DMS79 treated with DMSO at 0.1 percent for 48 hours (cell line): Measurements from ENCODE around the gene SCN2A.
A peak's percentile ranks its signal among the peaks of the same experiment; 100 is the strongest.
"Not testable (repeated sequence)": the region's sequence is repeated elsewhere in the genome, so short reads cannot be mapped to it uniquely, and the experiment has no call there.

ENCODE experiments used
- DNase-seq: peaks from one replicate; lab custom pipeline; 2025; lab: John Stamatoyannopoulos, UW

Gene SCN2A

DNA sequence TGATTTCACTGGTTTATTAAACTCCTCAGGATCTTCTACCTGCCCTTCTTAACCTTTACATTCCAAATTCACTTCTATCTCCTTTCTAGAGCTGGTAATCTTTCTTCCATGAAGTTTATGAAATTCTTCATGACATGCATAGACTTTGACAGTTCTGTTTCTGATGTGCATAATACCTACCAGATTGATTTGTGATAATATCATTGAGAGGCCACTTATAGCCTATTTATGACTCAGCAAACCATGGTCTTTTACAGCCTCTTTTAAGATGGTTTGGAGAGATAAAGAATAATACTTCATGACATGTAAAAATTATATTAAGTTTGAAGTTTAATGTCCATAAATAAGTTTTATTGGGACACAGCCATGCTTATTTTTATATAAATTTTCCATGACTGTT is 14.0 kb downstream of the SCN2A start:
- DNase-seq, result no peak

DNA sequence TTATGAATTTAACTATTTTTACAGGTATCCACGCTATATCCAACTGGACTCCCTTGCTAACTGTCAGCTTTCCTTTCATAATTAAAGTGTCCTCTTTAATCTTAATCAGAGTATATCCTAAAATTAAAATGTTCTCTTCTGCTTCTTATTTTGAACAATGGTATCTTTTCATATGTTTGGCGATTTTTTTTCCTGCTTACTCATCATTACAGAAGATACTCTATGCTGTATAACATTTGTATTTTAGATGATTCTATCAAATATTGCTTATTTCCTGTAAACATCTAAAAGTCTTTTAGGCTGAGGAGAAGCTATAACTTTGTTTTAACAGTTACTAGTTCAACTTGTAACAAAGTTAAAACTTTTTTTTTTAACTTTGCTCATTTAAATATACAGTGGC is 17.4 kb downstream of the SCN2A start:
- DNase-seq, result no peak

DNA sequence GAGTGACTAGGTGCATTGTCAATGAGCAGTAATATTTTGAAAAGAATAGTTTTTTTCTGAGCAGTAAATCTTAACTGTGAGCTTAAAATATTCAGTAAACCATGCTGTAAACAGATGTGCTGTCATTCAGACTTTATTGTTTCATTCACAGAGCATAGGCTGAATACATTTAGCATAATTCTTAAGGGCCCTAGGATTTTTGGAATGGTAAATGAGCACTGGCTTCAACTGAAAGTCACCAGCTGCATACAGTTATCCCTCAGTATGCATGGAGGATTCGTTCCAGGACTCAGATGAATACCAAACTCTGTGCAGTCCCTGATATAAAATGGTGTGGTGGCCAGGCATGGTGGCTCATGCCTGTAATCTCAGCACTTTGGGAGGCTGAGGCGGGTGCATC is 21.1 kb downstream of the SCN2A start:
- not testable (repeated sequence) for DNase-seq

DNA sequence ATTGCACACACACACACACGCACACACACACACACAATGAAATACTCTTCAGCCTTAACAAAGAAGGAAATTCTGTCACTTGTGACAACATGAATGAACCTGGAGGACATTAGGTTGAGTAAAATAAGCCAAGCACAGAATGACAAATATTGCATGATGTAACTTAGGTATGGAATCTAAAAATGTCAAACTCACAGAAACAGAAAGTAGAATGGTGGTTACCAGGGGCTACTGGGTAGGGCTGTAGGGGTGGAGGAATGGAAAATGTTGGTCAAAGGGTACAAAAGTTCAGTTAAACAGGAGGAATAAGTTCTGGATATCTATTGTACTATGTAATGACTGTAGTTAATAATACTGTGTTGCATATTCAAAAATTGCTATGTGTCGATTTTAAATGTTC is 29.5 kb downstream of the SCN2A start:
- no peak for DNase-seq

DNA sequence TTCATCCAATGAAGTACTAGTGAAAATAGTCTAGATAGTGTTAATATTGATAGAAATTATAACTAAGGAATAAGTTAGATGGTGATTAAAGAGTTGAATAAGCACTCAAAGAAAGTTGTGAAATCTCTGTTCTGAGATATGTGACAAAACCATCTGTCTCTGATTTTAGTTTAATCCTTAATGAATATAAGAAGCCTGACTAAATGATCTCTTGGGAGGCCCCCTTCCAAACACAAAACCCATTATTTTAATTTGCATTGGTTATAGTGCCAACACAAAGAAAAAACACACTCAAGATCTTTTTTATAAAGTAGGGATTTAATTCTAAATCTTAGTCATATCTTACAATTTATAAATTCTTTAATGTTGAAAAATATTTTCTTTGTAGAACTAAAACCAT is 34.0 kb downstream of the SCN2A start:
- DNase-seq, result no peak

DNA sequence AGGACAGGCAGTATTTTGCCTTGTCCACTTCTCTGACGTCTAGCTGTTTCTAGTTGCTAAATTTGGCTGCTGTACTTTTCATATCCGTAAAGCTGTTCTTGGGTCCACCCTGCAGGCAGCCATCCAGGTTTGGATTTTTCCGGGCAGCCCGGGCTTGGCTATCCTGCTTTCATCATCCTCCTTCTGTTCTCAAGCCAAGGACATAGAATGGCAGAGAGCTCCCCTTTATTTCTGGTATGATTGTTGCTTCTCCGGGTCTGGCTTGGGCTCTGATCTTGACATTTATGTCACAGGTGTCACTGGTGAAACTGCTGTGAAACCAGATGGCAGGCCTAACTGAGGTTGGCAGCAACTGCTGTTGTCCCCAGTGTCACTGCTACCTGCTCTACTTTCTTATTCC is 35.5 kb downstream of the SCN2A start:
- no peak for DNase-seq

DNA sequence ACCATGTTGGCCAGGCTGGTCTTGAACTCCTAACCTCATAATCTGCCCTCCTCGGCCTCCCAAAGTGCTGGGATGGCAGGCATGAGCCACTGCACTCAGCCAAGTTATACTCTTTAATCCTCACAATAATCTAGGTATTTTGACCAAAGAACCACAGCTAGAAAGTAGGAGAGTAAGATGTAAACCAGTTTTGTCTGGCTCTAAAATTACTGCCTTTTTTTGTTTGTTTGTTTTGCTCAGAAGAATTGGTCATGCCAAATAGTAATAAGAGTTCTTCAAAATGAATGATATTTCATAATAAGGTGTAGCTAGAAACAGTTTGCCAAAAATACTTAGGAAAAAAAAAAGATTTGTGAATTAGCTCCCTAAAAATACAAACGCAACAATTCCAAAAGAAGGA is 36.7 kb downstream of the SCN2A start:
- peak; percentile 56 for DNase-seq

DNA sequence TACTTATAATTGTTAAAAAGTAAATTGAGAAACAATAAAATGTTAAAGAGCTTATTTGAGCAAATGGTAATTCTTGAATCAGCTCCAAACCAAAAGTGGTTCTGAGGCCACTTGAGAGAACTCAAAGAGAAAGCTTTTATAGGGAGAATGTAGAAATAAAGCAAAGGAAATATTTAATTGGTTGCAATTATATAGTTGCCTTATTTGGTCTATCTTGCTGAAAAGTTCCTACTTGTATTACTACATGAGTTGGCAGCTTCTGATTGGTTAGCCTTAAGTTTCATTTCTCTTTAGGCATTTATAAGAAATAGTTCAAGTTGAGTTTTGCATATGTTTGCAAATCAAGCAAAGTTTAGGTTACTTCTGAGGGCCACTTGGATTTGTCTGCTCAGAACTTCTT is 38.1 kb downstream of the SCN2A start:
- peak; percentile 70 for DNase-seq

DNA sequence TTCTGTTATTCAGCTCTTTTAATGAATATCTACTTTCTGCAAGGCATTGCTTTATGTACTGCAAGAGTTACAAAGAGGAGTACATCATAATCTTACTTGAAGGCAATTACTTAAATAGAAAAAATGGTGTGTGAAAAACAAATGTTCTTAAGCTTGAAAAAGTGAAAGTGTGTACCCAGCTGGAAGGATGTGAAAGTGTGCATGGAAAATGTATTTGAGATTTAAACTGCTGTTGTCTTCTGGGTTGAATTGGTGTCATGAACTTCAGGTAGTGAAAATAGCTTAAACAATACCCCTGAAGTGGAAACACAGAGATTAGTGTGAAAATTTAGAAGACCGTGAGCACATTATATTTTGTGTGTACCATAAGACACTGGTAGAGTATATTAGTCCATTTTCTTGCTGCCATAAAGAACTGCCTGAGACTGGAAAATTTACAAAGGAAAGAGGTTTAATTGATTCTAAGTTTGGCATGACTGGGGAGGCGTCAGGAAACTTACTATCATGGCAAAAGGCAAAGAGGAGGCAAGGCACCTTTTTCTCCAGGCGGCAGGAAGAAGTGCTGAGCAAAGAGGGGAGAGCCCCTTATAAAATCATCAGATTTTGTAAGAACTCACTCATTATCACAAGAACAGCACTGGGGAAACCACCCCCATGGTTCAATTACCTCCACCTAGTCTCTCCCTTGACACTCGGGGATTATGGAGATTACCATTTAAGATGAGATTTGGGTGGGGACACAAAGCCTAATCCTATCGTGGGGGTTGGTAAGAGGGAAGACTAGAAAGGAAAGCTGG is 38.8 kb downstream of the SCN2A start:
- DNase-seq, result no peak

DNA sequence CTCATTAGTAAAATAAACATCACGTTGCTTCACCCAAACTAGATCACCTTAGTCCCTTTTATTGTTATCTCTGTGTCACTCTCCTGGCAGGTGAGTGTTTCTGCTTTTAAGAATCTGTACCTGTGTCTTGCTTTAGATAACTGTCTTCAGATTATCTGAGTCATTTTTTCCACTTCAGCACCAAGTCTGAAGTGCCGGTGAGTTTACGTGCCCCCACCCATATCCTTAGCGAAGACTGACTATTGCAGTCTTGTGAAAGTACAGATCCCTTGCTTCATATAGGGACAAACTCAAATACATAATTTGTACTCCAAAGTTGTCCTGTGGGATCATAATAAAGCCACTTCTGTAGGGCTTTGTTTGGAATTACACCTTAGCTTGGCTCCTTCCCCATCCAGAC is 41.1 kb downstream of the SCN2A start:
- no peak for DNase-seq

DNA sequence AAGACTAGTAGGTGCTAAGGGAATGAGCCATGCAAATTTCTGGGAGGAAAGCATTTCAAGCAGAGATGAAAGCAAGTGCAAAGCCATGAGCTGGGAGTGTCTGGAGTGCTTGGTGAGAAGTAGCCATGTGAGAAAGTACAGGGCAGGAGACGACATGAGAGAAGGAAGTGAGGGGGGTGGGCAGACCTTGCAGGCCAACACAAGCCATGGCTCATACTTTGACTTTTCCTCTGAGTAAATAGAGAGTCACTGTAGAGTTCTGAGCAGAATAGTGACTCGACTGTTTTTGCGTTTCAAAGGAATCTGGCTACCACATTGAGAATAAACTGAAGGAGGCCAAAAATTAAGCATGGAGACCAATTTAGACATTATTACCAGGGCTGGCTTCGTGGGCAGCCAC is 42.2 kb downstream of the SCN2A start:
- DNase-seq, result no peak

DNA sequence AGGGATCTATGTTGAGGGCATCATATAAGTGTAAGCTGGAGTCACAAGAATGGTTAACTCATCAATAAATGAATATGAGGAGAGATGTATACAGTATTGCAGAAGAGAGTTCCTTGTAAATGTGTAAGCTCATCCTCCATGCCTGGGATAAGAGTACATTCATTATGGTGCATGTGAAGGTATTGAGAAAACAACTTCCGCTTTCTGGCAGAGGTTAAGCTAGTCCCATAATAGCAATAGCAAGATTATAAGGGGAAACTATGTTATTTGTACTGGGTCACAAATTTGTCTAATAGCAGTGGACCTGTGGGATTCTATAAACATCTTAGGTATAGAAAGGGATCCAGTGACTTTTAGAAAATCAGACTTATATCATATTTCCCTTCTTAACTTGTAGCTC is 44.1 kb downstream of the SCN2A start:
- no peak for DNase-seq

DNA sequence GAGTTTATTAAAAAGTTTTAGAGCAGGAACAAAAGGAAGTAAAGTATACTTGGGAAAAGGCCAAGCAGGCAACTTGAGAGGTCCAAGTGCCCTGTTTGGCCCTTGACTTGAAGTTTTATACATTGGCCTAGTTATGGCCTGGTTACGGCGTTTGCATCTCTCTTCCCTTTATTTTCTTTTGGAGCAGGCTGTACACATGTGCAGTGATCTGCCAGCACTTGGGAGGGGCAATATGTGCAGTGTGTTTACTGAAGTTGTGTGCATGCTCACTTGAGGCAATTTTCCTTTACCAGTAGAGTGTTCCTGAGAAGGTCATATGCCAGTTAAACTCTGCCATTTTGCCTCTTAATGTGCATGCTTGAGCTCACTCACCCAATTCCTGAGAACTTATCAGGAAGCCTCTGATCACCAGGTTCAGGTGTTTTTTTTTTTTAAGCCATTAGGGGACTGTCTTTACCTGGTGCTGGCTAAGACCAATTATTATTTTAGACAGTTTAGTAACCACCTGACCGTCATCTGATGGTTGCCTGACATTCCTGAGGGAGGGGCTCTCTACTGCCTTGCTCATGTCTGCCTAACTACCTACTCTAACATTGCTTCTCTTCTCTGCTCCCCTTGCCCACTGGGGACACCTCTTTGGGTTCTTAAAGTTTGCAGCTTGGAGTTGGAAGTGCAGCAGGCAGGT is 48.0 kb downstream of the SCN2A start:
- DNase-seq, result no peak

DNA sequence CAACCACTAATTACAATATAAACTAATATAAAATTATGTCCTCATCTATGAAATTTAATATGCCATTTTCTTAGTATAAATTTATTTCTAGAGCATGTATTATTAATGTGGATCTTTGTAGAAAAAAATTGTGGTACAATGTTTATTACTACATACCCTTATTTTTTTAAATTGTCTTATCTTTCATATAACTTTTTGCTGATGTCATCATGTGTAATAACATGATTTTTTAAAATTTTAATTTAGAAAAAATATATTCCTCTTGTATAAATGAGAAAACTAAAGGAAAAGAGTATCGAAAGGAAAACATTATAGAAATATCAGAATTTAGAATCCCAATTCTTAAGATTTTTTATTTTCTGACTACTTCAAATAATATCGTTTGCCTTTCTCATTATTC is 49.9 kb downstream of the SCN2A start:
- DNase-seq, result no peak

DNA sequence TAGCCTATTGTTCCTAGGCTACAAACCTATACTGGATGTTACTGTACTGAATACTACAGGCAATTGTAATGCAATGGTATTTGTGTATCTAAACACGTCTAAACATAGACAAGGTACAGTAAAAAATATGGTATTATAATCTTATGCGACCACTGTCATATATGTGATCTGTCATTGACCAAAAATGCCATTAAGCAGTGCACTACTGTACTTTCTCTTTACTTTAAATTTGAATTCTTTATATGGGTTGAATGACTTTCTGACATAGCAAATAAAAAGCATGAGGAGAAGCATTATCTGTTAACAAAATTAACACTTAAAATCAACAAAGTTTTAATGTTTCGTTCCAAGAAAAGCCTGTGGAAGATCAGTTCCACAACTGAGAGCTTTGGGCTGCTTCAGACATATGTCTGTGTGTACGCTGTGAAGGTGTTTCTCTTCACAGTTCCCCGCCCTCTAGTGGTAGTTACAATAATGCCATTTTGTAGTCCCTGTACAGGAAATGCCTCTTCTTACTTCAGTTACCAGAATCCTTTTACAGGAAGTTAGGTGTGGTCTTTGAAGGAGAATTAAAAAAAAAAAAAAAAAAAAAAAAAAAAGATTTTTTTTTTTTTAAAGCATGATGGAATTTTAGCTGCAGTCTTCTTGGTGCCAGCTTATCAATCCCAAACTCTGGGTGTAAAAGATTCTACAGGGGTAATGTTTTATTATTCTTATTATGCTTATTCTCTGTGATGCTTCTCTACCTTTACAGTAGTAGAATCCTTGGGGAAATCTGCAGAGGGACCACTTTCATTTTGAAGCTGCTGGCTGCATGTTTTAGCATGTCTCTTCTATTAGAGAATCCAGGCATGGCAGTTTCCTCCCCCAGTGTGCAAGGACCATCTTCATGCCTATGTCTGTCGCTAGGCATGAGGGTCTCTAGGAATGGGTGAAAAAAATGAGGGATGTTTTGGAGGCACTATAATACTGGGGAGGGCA is 54.5 kb downstream of the SCN2A start:
- peak; percentile 73 for DNase-seq

DNA sequence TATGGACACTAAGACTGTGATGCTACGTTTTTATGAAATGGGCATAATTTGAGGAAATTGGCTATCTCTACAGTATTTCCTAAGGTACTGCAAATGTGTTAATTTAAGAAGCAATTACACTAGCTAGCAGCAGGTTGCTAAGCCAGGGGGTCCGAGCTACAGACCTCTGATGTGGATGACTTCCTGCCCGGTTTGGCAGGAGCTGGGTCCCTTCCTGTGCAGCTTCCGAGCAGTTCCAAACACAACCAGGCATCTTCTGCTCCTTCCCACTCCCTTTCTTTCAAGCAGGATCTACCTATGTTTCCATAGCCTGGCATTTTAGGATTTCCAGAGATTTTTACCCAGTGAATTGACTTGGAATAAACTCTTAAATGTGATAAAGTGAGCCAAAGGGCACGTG is 55.7 kb downstream of the SCN2A start:
- DNase-seq, result no peak

DNA sequence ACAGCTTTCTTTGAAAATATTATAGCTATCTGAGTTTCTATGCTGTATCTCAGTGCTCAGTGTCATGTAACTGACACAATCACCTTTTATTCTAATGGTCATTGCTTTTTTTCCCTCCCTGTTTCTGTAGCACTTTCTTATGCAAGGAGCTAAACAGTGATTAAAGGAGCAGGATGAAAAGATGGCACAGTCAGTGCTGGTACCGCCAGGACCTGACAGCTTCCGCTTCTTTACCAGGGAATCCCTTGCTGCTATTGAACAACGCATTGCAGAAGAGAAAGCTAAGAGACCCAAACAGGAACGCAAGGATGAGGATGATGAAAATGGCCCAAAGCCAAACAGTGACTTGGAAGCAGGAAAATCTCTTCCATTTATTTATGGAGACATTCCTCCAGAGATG is 56.4 kb downstream of the SCN2A start:
- DNase-seq, result no peak

DNA sequence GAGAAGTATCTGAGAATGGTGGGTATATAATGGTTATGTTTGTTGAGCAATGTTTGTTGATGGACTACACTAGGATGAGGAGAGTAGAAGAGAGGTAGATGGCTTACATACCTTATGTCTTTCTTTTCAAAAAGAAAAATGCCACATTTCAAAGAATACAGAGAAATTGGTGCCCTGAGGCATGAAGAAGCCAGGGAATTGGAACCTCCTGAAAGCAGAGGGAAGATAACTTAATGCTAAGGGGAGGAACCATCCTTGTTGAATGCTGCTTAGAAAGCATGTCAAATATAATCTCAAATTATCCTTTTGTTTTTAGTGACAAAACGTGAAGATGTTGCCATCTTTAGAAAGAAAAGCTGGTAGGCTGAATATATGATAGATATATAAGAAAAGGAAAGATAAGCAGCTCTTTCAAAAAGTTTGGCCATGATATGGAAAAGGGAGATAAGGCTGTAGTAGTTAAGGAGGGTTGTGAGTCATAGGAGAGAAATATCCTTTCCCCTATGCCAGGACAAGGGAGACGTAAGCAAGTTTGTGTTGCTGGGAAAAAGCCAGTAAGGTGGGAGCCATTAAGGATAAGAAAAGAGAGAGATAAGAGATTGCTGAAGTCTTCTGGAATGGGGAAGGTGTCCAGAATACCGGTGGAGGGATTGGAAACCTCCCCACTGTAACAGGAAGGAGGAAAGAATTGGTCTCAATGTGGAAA is 66.3 kb downstream of the SCN2A start:
- no peak for DNase-seq

DNA sequence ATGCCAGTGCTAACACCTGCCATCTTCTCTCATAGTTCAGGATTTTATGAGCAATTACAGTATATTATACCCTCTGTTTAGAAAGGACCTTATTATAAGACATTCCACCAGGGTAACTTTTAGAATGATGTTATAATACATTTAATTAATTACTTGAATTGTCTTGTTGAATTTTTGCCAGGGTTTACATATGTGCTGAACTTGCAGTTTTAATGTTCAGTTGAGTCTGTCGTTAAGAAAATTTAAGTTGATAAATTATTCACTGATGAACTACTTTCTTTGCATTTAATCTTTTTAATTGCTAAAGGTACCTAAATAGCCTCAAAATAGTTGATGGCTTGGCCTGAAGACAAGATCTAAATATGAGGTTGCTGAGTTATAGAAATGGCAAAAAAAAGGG is 68.1 kb downstream of the SCN2A start:
- no peak for DNase-seq

DNA sequence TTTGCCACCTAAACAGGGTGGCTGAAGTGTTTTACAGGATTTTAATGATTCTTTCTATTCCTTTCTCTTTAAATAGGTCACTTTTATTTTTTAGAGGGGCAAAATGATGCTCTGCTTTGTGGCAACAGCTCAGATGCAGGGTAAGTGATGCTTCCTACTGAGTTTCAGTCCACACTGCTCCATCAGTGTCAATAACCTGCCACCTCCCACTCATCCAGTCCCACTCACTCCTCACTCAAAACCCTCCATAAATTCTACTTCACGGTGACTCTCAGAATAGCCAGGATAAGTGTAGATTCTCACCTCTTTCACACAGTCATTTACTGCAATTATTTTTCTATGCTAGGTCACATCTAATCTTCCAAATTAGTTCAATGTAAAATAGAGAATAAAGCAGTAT is 72.7 kb downstream of the SCN2A start:
- DNase-seq, result no peak

DNA sequence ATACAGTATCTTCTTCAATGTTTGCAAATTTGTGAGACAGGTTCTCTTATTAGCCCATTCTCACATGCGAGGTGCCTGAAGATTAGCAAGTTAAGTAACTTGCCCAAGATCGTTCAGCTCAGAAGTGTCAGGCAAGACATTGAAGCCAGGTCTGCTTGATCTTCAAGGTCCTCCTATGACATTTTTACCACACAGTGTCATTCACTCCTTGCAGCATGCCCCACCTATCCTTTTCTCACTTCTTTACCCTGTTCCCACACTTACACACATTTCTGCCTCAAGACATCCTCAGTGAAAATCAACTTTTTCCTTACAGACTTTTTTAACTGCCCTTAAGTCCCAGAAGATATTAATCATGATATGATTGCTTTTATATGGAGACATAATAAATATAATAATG is 73.8 kb downstream of the SCN2A start:
- no peak for DNase-seq

DNA sequence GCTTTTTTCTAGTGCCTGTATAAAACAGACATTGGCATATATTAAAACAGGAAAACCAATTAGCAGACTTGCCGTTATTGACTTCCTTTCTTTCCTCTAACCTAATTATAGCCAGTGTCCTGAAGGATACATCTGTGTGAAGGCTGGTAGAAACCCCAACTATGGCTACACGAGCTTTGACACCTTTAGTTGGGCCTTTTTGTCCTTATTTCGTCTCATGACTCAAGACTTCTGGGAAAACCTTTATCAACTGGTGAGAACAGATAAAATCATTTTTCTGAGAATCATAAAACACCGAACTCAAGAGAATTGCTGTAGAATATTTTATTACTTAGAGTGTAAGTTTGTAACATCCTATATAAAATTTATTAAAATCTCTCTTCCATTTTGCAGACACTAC is 74.3 kb downstream of the SCN2A start:
- DNase-seq, result no peak
